Activated CD8-positive, alpha-beta T cell treated with anti-CD3 and anti-CD28 coated beads for 36 hours (primary cell): ENCODE results near the gene SACS. TPM values are rescaled to one million over a fixed set of nuclear protein-coding genes. Genes with fewer than 3 reads are reported as not detected.
A peak's percentile ranks its signal among the peaks of the same experiment; 100 is the strongest.

Source experiments
- ATAC-seq: fragments of 200-7000 bp; cut with Tn5 transposase; one replicate; pipeline ENCODE4 v1.10.0; 2021; ENCODE audit warnings: mild to moderate bottlenecking, moderate library complexity
- CTCF ChIA-PET: fragments of 350-600 bp; sonication (Branson Sonifier 250); formaldehyde crosslinking; loops from one replicate; lab custom pipeline; 2021; ENCODE audit warnings: antibody characterized with exemption; lab: Charles Lee
- POLR2A ChIA-PET: fragments of 350-600 bp; sonication (Branson Sonifier 250); formaldehyde crosslinking; loops from one replicate; lab custom pipeline; 2021; ENCODE audit warnings: antibody characterized with exemption; lab: Charles Lee
- DNase-seq: peaks from one replicate; pipeline ENCODE4 v3.0.0-alpha.2; 2020
- H3K27ac Mint-ChIP-seq: one replicate; pipeline ENCODE4 v1.8.0; 2021; ENCODE audit warnings: mild to moderate bottlenecking, mixed read lengths
- H3K27me3 Mint-ChIP-seq: one replicate; pipeline ENCODE4 v1.8.0; 2021; ENCODE audit warnings: mixed read lengths
- H3K36me3 Mint-ChIP-seq: one replicate; pipeline ENCODE4 v1.8.0; 2021; ENCODE audit warnings: low read depth, mixed read lengths
- H3K4me1 Mint-ChIP-seq: one replicate; pipeline ENCODE4 v1.8.0; 2021; ENCODE audit warnings: low read depth, mixed read lengths
- H3K4me3 Mint-ChIP-seq: one replicate; pipeline ENCODE4 v1.8.0; 2021; ENCODE audit warnings: mild to moderate bottlenecking, moderate library complexity, mixed read lengths
- H3K9me3 Mint-ChIP-seq: one replicate; pipeline ENCODE4 v1.8.0; 2021; ENCODE audit warnings: mixed read lengths
- CTCF ChIP-seq: fragments of 200-600 bp; IDR thresholded peaks from one replicate; pipeline ENCODE4 v1.8.0; 2022; ENCODE audit warnings: antibody characterized with exemption, mild to moderate bottlenecking
- intact Hi-C: fragments of 100-400 bp; cut with micrococcal nuclease; formaldehyde crosslinking; loops from one replicate; pipeline ENCODE4 v1.10.0; 2022
- total RNA-seq, 2 experiments: library from RNA; stranded (reverse); gene quantifications; one replicate each; pipeline ENCODE4 v1.2.3, GENCODE V29; 2021

Gene SACS
- total RNA-seq, 2 experiments from 2014 or later: 39.2 to 46.4 TPM

- H3K9me3 Mint-ChIP-seq: no peaks in the 10 kb centered on the region
- H3K4me3 Mint-ChIP-seq: no peak overlapping the region
- intact Hi-C loops: no loop called here
- DNase-seq: no peak
- no peaks in the 10 kb centered on the region for H3K36me3 Mint-ChIP-seq
- peaks cover 2% of the 10 kb centered on the region for H3K27me3 Mint-ChIP-seq
- no peak for TF ChIP-seq CTCF
- ChIA-PET POLR2A (no interaction called here), CTCF (no interaction called here)
- no peaks in the 10 kb centered on the region for H3K4me1 Mint-ChIP-seq
- H3K27ac Mint-ChIP-seq: no peak overlapping the region
- ATAC-seq: no peak
Measured at GRCh38 chr13:23392925-23393645, 40.4 kb downstream of the SACS start.

GRCh38 chr13:23392313-23392712, 41.2 kb downstream of the SACS start:
- Mint-ChIP-seq H3K36me3 (no peaks in the 10 kb centered on the region), H3K27ac (no peak overlapping the region), H3K27me3 (peaks cover 5% of the 10 kb centered on the region), H3K4me1 (no peaks in the 10 kb centered on the region), H3K4me3 (no peak overlapping the region), H3K9me3 (no peaks in the 10 kb centered on the region)
- TF ChIP-seq CTCF: no peak
- ChIA-PET CTCF (no interaction called here), POLR2A (no interaction called here)
- intact Hi-C loops: no loop called here
- DNase-seq (no peak), ATAC-seq (no peak)

- intact Hi-C loops: no loop called here
- DNase-seq (no peak), ATAC-seq (no peak)
- POLR2A ChIA-PET: no interaction called here
- Mint-ChIP-seq H3K27ac (no peak overlapping the region), H3K27me3 (peaks cover 5% of the 10 kb centered on the region), H3K4me1 (peaks cover under 1% of the 10 kb centered on the region), H3K36me3 (no peaks in the 10 kb centered on the region), H3K4me3 (no peak overlapping the region), H3K9me3 (no peaks in the 10 kb centered on the region)
- CTCF ChIA-PET: no interaction called here
- no peak for TF ChIP-seq CTCF
Measured at GRCh38 chr13:23391752-23392151, 41.8 kb downstream of the SACS start.

GRCh38 chr13:23386533-23386932, 47.0 kb downstream of the SACS start:
- Mint-ChIP-seq H3K36me3 (no peaks in the 10 kb centered on the region), H3K4me1 (peaks cover 27% of the 10 kb centered on the region), H3K9me3 (no peaks in the 10 kb centered on the region), H3K27ac (peak overlapping the region; percentile 53), H3K27me3 (peaks cover 7% of the 10 kb centered on the region), H3K4me3 (no peak overlapping the region)
- ChIA-PET CTCF (no interaction called here), POLR2A (interaction anchor here (1.2 kb wide), 1 partner anchor 12 kb away, joined by 3 read pairs; no protein-coding TSS in a partner anchor)
- TF ChIP-seq CTCF: no peak
- intact Hi-C loops: no loop called here
- DNase-seq (peak; percentile 20), ATAC-seq (peak; percentile 70)

- intact Hi-C loops: no loop called here
- no peak for ATAC-seq
- DNase-seq: no peak
- Mint-ChIP-seq H3K27ac (peak overlapping the region; percentile 53), H3K9me3 (no peaks in the 10 kb centered on the region), H3K4me3 (no peak overlapping the region), H3K4me1 (peaks cover 27% of the 10 kb centered on the region), H3K27me3 (peaks cover 9% of the 10 kb centered on the region), H3K36me3 (no peaks in the 10 kb centered on the region)
- no peak for TF ChIP-seq CTCF
- ChIA-PET CTCF (no interaction called here), POLR2A (interaction anchor here (1.2 kb wide), 1 partner anchor 12 kb away, joined by 3 read pairs; no protein-coding TSS in a partner anchor)
Measured at GRCh38 chr13:23385931-23386330, 47.6 kb downstream of the SACS start.
